ENCODE results near the gene NCLN.
"Not testable (repeated sequence)": the region's sequence is repeated elsewhere in the genome, so short reads cannot be mapped to it uniquely, and the experiment has no call there.

Gene NCLN

GRCh38 chr19:3224346-3225168, 38.8 kb downstream of the NCLN start, which contains the start of gene CELF5:
CELF5 (plus strand) TSS chr19:3224661; CDS start chr19:3224740, 79 bp downstream.
- peak in 1 of 2 donors; percentile 4 for DNase-seq (ENCODE audit: extremely low read depth in 1 of 2, low read depth in 1 of 2)

DNA sequence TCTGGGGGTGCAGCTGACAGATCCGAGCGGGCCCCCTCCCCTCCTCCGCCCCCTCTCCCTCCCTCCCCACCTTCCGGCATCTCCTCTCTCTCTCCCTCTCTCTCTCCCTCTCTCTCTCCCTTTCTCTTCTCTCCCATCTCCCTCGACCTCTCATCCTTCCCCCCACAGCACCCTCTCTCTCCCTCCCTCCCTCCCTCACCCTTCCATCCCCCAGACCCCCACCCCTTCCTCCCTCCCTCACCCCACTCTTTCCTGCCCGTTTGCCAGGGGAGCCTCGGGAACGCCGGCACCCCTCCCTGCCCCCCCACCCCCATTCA, 39.4 kb downstream of the NCLN start:
- no peak for DNase-seq (ENCODE audit: extremely low read depth in 1 of 2, low read depth in 1 of 2)

GRCh38 chr19:3225677-3226093, 40.0 kb downstream of the NCLN start:
- DNase-seq (ENCODE audit: extremely low read depth in 1 of 2, low read depth in 1 of 2): no peak

DNA sequence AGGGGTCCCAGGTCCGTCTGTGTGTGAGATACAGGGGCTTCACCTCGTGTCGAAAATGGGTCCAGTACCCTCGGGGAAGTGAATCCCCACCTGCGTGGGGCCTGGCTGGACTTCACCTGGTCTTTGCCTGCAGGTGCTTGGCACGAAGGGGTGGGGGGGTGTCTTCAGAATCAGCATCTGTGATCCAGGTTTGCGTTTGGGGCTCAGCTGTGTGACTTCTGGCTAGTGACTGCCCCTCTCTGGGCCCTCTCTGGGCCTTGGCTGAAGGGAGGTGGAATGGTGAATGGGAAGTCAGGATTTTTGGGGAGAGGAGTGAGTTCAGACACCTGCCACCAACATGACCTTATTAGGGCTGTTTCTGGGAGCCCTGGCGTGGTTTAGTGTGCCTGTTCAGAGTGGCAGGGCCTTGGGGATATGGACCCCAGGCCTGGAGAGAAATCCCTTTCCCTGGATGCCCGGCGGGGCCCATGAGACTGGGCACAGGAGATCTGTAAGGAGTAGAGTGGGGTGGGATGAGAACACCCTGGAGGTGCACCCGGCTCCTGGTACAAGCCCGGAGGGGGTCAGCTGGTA, 41.4 kb downstream of the NCLN start:
- no peak for DNase-seq (ENCODE audit: extremely low read depth in 1 of 2, low read depth in 1 of 2)

DNA sequence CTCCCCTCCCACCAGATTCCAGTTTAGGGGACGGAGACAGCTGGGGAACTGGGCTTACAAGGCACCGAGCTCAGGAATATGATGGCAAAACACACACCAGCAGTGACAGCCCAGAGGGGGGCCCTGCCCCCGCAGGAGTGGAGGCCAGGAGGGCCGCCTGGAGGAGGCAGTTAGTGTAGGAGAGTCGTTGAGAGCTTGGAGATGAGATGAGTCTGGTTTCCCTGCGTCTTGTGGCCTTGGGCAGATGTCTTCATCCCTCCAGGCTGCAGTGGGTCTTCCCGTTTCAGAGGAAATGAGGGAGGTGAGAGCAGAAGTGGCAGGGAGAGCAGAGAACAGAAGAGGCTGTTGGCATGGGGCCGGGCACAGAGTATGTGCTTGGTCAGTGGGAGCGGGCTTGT, 43.6 kb downstream of the NCLN start:
- no peak for DNase-seq (ENCODE audit: extremely low read depth in 1 of 2, low read depth in 1 of 2)

DNA sequence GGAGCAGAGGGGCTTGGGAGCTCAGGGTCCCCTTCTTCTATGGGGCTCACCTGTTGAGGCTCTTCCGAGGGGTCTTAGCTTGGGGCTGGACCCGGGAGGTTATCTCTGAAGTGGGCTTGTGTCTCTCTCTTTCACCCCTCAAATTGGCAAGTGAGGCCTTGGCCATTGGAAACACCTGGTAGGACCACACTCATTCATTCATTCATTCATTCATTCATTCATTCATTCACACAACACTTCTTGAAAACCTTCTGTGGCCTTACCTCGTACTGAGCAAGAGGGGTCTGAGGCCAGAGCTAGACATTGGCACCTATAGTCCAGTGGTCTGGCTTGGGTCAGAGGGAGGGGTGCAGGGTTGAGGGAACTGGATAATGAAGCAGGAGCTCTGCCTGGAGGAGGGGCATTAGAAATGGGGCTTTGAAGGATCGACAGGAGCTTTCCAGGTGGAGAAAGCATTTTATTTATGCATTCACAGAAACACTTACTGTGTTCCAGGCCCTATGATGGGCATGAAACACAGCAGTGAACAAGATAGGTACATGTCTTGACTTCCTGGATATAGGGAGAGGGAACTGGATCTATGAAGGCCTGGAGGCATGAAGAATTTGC, 44.3 kb downstream of the NCLN start:
- DNase-seq (ENCODE audit: extremely low read depth in 1 of 2, low read depth in 1 of 2): no peak

- no peak for DNase-seq (ENCODE audit: extremely low read depth in 1 of 2, low read depth in 1 of 2)
Measured at GRCh38 chr19:3231288-3231687, 45.6 kb downstream of the NCLN start.

- no peak for DNase-seq (ENCODE audit: extremely low read depth in 1 of 2, low read depth in 1 of 2)
Measured at GRCh38 chr19:3233116-3233515, 47.4 kb downstream of the NCLN start.

DNA sequence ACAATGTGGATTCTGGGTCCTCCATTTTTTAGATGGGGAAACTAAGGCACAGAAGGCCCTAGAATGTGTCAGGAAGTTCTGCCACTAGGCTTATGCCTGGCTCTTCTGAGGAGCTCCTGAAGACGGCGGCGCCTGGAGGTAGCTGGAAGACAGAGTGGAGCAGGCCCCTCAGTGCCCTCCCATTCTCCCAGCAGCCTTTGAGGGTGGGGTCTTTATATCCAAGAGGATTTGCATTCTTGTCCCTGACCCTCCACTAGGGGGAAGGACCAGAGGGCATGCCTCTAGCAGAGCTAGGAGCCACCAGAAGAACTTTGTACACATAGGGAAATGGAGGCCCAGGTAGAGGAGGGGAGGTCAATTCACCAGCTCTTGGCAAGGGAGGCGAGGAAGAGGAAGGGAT, 48.1 kb downstream of the NCLN start:
- DNase-seq (ENCODE audit: extremely low read depth in 1 of 2, low read depth in 1 of 2): no peak

- DNase-seq (ENCODE audit: extremely low read depth in 1 of 2, low read depth in 1 of 2): peak in 1 of 2 donors; percentile 6
Measured at GRCh38 chr19:3234800-3235199, 49.1 kb downstream of the NCLN start.

GRCh38 chr19:3235604-3236003, 49.9 kb downstream of the NCLN start:
- DNase-seq (ENCODE audit: extremely low read depth in 1 of 2, low read depth in 1 of 2): not testable (repeated sequence)

GRCh38 chr19:3236272-3236671, 50.5 kb downstream of the NCLN start:
- DNase-seq (ENCODE audit: extremely low read depth in 1 of 2, low read depth in 1 of 2): no peak

GRCh38 chr19:3238066-3238561, 52.4 kb downstream of the NCLN start:
- no peak for DNase-seq (ENCODE audit: extremely low read depth in 1 of 2, low read depth in 1 of 2)

DNA sequence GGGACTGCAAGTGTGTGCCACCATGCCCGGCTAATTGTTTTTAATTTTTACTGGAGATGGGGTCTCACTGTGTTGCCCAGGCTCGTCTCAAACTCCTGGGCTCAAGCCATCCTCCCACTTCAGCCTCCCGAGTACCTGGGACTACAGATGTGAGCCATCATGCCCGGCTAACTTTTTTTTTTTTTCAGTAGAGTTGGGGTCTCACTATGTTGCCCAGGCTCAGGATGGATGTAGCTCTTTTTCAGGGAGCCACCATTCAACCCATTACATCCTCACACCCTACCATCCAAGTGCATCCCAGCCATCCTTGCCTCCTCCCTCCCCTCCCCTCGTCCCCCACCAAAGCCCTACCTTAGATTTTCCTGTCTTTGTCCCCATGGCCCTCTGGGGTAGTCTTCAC, 53.6 kb downstream of the NCLN start:
- DNase-seq (ENCODE audit: extremely low read depth in 1 of 2, low read depth in 1 of 2): no peak

- no peak for DNase-seq (ENCODE audit: extremely low read depth in 1 of 2, low read depth in 1 of 2)
Measured at GRCh38 chr19:3243819-3244700, 58.3 kb downstream of the NCLN start.

- DNase-seq (ENCODE audit: extremely low read depth in 1 of 2, low read depth in 1 of 2): no peak
Measured at GRCh38 chr19:3245050-3245449, 59.3 kb downstream of the NCLN start.

DNA sequence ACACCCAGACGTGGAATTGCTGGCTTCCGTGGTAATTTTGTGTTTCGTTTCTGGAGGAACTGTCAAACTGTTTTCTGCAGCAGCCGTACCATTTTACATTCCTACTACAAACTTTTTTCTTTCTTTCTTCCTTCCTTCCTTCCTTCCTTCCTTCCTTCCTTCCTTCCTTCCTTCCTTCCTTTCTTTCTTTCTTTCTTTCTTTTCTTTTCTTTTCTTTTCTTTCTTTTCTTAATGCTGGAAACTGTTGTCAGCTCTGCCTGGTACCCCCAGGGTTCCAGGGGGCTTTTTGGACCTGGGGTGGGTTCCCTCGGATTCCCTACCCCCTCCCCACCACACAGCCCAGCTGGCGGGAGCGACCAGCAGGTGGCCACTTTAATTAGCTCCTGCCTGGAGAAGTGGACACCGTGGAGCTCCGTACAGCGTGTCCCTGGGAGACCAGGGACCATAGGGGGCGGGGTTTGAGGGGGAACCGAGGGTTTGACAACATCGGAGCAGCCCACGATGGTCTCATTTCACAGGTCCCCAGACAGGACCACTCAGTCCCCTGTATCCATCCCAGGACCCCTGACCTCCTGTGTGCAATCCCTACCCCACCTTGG, 63.1 kb downstream of the NCLN start:
- no peak for DNase-seq (ENCODE audit: extremely low read depth in 1 of 2, low read depth in 1 of 2)

DNA sequence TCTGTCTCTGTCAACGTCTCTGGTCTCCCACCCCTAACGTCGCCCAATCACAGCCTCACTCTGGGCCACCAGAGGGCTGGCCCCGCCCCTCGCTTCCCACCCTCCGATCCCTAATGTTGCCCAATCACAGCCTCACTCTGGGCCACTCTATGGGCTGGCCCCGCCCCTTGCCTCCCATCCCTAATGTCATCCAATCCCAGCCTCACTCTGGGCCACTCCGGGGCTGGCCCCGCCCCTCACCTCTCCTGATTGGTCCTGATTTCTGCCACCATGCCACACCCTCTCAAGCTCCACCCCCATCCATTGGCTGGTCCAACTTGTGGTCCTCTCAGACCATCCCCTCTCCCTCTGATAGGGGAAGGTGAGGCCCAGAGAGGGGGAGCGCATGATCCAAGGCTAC, 63.7 kb downstream of the NCLN start:
- no peak for DNase-seq (ENCODE audit: extremely low read depth in 1 of 2, low read depth in 1 of 2)

DNA sequence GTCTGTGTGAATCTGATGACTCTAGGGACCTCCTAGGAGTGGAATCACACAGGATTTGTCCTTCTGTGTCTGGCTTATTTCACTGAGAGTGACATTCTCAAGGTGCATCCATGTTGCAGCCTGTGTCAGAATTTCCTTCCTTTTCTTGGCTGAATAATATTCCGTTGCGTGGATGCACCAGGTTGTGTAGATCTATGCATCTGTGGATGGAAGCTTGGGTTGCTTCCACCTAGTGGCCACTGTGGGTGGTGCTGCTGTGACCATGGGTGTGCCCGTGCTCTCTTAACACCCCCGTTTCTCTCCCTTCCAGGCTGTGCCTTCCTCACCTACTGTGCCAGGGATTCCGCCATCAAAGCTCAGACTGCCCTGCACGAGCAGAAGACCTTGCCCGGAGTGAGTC, 64.9 kb downstream of the NCLN start:
- DNase-seq (ENCODE audit: extremely low read depth in 1 of 2, low read depth in 1 of 2): no peak

GRCh38 chr19:3251229-3251628, 65.5 kb downstream of the NCLN start:
- DNase-seq (ENCODE audit: extremely low read depth in 1 of 2, low read depth in 1 of 2): no peak

- DNase-seq (ENCODE audit: extremely low read depth in 1 of 2, low read depth in 1 of 2): no peak
Measured at GRCh38 chr19:3252650-3253049, 66.9 kb downstream of the NCLN start.

All from stimulated activated CD8-positive, alpha-beta memory T cell treated with anti-CD3 and anti-CD28 coated beads, Interleukin-7, amount 100 ng/mL, for 48 hours (primary cell).